ENCODE measurements around the gene PIWIL4.

GRCh38 chr11:94653561-94653960 is 86.4 kb downstream of the PIWIL4 start:
- TF ChIP-seq CTCF (IDR thresholded peaks at IDR 0.05; ENCODE audit: borderline replicate concordance, extremely low read depth, low read length, poor library complexity, severe bottlenecking) (no peak), EZH2 (IDR thresholded peaks at IDR 0.05; ENCODE audit: borderline replicate concordance, low read depth, low read length, severe bottlenecking) (no peak)
